Thoracic aorta (tissue), 2 donors: Measurements from ENCODE around the gene FGGY. TPM values are rescaled to one million over a fixed set of nuclear protein-coding genes. Genes with fewer than 3 reads are reported as not detected.

Source experiments
- ATAC-seq: fragments of 150-250 bp; one replicate; pipeline ENCODE4 v1.8.0; 2017; ENCODE audit warnings: low read depth; ENCODE audit not compliant: insufficient number of reproducible peaks, low FRiP score
- DNase-seq: peaks from one replicate; pipeline ENCODE4 v3.0.0-alpha.2; 2020; ENCODE audit warnings: low spot score
- H3K27ac ChIP-seq, 2 donors: fragments of 200-600 bp; sonication (generic); 1 replicate in 1 of 2; 2 replicates in 1 of 2; pipeline ENCODE4 v1.5.1; 2016; ENCODE audit warnings: mild to moderate bottlenecking in 2 of 2, moderate library complexity in 2 of 2
- H3K27me3 ChIP-seq: fragments of 200-600 bp; sonication (generic); replicated peaks from 2 replicates; pipeline ENCODE4 v1.6.0; 2016; ENCODE audit warnings: mild to moderate bottlenecking; ENCODE audit not compliant: insufficient read depth
- H3K36me3 ChIP-seq: fragments of 200-600 bp; sonication (generic); one replicate; pipeline ENCODE4 v1.5.1; 2016
- H3K4me1 ChIP-seq, 2 donors: fragments of 200-600 bp; sonication (generic); 1 replicate in 1 of 2; 2 replicates in 1 of 2; pipeline versions ENCODE4 v1.5.1 to v1.6.0; 2016; ENCODE audit warnings: low read depth in 2 of 2, mild to moderate bottlenecking in 1 of 2; ENCODE audit not compliant: control insufficient read depth in 1 of 2
- H3K4me3 ChIP-seq: fragments of 200-600 bp; sonication (generic); 2 replicates; pipeline ENCODE4 v1.5.1; 2016; ENCODE audit warnings: mild to moderate bottlenecking
- H3K9me3 ChIP-seq: fragments of 200-600 bp; sonication (generic); 2 replicates; pipeline ENCODE4 v1.5.1; 2016
- total RNA-seq, 2 donors: library from RNA; depleted of rRNA; stranded (reverse); fragments of >200 nt; gene quantifications; one replicate each; pipeline versions ENCODE4 v1.1.0 to v1.2.3, GENCODE V29; 2016
- TF ChIP-seq, protein P1 (sequence below): fragments of 200-600 bp; sonication (generic); IDR thresholded peaks from one replicate; pipeline ENCODE4 v1.5.1; 2019; ENCODE audit warnings: antibody characterized with exemption

The FGGY gene
- total RNA-seq, 2 donors from 2014 or later: 6.5 to 9.9 TPM

GRCh38 chr1:59308839-59309238, 11.9 kb downstream of the FGGY start:
- DNase-seq (no peak), ATAC-seq (no peak)
- Histone ChIP-seq H3K36me3 (no peaks in the 10 kb centered on the region), H3K27ac (no peak overlapping the region), H3K4me3 (no peak overlapping the region), H3K27me3 (no peaks in the 10 kb centered on the region), H3K9me3 (peaks cover 9% of the 10 kb centered on the region), H3K4me1 (peaks cover 0 to 16% of the 10 kb centered on the region in 2 donors)
- TF ChIP-seq, protein P1, sequence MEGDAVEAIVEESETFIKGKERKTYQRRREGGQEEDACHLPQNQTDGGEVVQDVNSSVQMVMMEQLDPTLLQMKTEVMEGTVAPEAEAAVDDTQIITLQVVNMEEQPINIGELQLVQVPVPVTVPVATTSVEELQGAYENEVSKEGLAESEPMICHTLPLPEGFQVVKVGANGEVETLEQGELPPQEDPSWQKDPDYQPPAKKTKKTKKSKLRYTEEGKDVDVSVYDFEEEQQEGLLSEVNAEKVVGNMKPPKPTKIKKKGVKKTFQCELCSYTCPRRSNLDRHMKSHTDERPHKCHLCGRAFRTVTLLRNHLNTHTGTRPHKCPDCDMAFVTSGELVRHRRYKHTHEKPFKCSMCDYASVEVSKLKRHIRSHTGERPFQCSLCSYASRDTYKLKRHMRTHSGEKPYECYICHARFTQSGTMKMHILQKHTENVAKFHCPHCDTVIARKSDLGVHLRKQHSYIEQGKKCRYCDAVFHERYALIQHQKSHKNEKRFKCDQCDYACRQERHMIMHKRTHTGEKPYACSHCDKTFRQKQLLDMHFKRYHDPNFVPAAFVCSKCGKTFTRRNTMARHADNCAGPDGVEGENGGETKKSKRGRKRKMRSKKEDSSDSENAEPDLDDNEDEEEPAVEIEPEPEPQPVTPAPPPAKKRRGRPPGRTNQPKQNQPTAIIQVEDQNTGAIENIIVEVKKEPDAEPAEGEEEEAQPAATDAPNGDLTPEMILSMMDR: no peak

DNA sequence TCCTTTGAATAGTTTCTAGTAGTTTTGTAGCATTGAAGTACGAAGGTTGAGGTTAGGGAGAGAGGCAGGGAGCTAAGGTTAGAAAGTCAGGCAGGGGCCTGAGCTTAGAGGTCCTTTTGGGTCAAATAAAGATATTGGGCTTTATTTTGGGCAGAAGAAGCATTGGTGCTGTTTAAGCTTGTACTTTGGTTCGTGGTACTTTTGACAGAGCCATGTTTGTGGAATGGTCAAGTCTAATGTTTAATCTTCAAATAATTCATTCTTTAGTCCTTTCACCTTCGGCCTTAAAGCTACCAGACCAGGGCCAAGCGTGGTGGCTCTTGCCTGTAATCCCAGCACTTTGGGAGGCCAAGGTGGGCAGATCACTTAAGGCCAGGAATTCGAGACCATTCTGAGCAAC, 12.5 kb downstream of the FGGY start:
- no peak for ATAC-seq
- TF ChIP-seq, protein P1: no peak

DNA sequence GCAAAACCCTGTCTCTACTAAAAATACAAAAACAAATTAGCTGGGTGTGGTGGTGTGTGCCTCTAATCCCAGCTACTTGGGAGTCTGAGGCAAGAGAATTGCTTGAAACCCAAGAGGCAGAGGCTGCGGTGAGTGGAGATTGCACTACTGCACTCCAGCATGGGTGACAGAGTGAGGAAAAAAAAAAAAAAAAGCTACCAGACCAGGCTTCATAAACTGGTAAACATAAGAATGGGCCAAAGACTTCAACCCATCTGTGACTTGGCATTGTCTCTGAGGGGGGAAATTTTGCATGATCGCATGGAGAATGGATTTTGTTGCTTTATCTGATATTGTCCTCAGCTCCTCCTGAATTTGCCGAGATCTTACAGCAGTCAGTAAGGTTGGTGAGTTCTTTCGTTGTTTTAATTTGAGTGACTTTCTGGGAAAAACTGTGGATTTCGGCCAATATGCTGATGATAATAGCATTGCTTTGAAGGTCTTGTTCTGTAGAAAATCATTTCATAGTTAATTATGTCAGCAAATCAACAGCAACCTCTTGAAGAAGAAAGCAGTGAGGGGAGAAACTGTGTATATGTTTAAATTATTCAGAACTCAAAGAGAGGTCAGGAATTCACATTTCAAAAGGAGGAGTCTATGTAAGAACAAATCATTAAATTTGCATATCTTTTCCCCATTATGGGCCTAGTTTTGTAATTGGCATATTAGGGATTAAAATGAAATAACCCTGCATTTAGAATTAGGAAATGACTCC, 13.1 kb downstream of the FGGY start:
- DNase-seq: no peak
- H3K9me3 ChIP-seq: peaks cover 8% of the 10 kb centered on the region
- TF ChIP-seq, protein P1: no peak
- H3K27ac ChIP-seq: no peak overlapping the region
- peaks cover 0 to 16% of the 10 kb centered on the region in 2 donors for H3K4me1 ChIP-seq
- no peak overlapping the region for H3K4me3 ChIP-seq
- H3K27me3 ChIP-seq: no peaks in the 10 kb centered on the region
- no peaks in the 10 kb centered on the region for H3K36me3 ChIP-seq
- no peak for ATAC-seq

More for the DNA sequence above, 12.5 kb downstream of the FGGY start:
- Histone ChIP-seq H3K4me1 (peaks cover 0 to 16% of the 10 kb centered on the region in 2 donors), H3K27me3 (no peaks in the 10 kb centered on the region), H3K9me3 (peaks cover 9% of the 10 kb centered on the region), H3K36me3 (no peaks in the 10 kb centered on the region), H3K4me3 (no peak overlapping the region), H3K27ac (no peak overlapping the region)
- DNase-seq: no peak

GRCh38 chr1:59310549-59311250, 13.8 kb downstream of the FGGY start:
- no peak for ATAC-seq
- no peaks in the 10 kb centered on the region for H3K27me3 ChIP-seq
- TF ChIP-seq, protein P1: no peak
- H3K36me3 ChIP-seq: no peaks in the 10 kb centered on the region
- H3K9me3 ChIP-seq: peaks cover under 1% of the 10 kb centered on the region
- no peak for DNase-seq
- no peak overlapping the region for H3K4me3 ChIP-seq
- peaks cover 0 to 20% of the 10 kb centered on the region in 2 donors for H3K4me1 ChIP-seq
- no peak overlapping the region for H3K27ac ChIP-seq

DNA sequence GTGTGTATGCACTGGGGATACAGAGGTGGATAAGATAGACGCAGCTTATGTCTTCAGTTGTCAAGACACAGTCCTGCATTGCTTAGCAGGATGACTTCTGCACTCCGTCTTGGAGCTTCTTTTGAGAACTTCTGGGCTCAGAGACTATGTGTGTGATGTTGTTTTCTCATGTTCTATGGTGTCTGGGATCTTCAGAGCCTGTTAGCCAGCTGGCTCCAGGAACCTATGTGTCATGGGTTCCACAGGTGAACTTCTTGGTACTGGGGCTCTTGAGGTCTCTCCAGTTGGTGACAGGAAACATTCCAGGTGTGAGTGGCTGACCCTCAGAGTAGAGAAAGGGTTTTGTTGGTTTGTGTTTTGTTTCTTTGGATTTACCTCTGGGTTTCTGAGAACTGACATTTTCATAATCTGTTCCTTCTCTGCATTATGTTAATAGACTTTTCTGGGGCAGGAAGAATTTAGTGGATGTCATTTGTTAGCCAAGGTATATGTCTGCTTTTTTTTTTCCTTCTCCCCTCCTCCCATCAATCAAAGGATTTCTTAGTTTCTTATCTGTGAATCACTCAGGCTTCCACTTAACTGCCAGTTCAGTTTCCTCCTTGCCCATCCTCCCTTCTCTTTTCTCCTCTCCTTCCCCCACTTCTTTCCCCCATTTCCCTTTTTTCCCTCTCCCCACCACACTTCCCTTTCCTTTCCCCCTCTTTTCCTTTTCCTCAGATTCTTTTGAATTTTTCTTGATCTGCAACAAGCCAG, 18.1 kb downstream of the FGGY start:
- no peak for ATAC-seq

More for the DNA sequence above, 18.1 kb downstream of the FGGY start:
- Histone ChIP-seq H3K36me3 (no peaks in the 10 kb centered on the region), H3K4me1 (peaks cover 0 to 31% of the 10 kb centered on the region in 2 donors), H3K9me3 (no peaks in the 10 kb centered on the region), H3K27me3 (no peaks in the 10 kb centered on the region), H3K27ac (no peak overlapping the region), H3K4me3 (no peak overlapping the region)
- TF ChIP-seq, protein P1: no peak
- no peak for DNase-seq
